ENCODE measurements around the gene TSACC.

- TF ChIP-seq EZH2 (IDR thresholded peaks at IDR 0.05; ENCODE audit: low read length, unreplicated experiment) (no peak), CTCF (conservative IDR thresholded peaks at IDR 0.05; ENCODE audit: low read depth, low read length) (no peak), EZH2phosphoT487 (IDR thresholded peaks at IDR 0.05; ENCODE audit: borderline replicate concordance, low read length) (no peak)
Observed at GRCh38 chr1:156372876-156373275, 34.5 kb downstream of the TSACC start.
